ENCODE results near the gene MRM3. TPM values are rescaled to one million over a fixed set of nuclear protein-coding genes. Genes with fewer than 3 reads are reported as not detected.
A peak's percentile ranks its signal among the peaks of the same experiment; 100 is the strongest.
"Not testable (repeated sequence)": the region's sequence is repeated elsewhere in the genome, so short reads cannot be mapped to it uniquely, and the experiment has no call there.

The MRM3 gene, protein sequence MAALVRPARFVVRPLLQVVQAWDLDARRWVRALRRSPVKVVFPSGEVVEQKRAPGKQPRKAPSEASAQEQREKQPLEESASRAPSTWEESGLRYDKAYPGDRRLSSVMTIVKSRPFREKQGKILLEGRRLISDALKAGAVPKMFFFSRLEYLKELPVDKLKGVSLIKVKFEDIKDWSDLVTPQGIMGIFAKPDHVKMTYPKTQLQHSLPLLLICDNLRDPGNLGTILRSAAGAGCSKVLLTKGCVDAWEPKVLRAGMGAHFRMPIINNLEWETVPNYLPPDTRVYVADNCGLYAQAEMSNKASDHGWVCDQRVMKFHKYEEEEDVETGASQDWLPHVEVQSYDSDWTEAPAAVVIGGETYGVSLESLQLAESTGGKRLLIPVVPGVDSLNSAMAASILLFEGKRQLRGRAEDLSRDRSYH
- 10 to 100 TPM; 42.3 to 46.9 (median 44.4) TPM for total RNA-seq

DNA sequence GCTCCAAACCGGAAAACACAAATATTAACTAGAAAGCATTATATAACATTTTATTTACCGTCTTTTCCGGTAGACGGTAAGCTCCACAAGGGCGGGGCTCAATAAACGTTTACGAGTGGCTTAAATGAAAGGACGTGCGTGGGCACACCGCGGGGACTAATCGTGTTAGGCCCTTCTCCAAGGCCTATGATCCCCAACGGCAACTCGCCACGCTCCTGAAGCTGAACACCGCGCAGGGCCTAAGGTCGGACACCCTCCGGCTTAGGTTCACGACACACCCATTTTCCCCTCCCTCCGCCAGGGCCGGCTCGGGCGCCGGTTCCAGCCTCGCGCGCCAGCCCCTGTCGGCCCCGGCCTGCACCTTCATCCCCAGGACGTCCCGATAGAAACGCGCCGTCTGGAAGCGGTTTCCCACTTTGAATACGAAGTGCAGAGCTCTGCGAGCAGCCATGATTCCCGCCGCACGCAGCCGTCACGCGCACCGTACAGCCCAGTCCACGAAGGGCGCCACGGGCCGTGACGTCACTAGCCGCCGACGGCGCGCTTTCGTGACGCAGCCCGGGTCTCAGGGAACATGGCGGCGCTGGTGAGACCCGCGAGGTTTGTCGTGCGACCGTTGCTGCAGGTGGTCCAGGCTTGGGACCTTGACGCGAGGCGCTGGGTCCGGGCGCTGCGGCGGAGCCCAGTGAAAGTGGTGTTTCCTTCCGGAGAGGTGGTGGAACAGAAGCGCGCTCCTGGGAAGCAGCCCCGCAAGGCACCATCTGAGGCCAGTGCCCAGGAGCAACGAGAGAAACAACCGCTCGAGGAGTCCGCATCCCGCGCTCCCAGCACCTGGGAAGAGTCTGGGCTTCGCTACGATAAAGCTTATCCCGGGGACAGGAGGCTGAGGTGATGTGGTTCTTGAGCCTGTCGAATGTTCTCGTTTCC, at the start of gene MRM3, which contains the start of gene GLOD4:
Gene MRM3 (plus strand): TSS at position 549 of the 927 bp plus-strand sequence. CDS start 26 bp downstream, at position 575.
Gene GLOD4 (minus strand): TSS at position 476 of the 927 bp plus-strand sequence. CDS start 25 bp downstream, at position 451.
- peak; percentile 95 for DNase-seq
- H3K4me1 Mint-ChIP-seq (ENCODE audit: low read depth), result peaks cover 31% of the 10 kb centered on the region
- peak within 1 kb of the TSS; percentile 97 for H3K4me3 Mint-ChIP-seq
- no peaks in the 10 kb centered on the region for H3K9me3 Mint-ChIP-seq
- no peaks in the 10 kb centered on the region for H3K27me3 Mint-ChIP-seq (ENCODE audit: low read depth)
- peak; percentile 95 to 96 for ATAC-seq
- H3K36me3 Mint-ChIP-seq (ENCODE audit: insufficient read depth), result peaks cover 19% of the 10 kb centered on the region

DNA sequence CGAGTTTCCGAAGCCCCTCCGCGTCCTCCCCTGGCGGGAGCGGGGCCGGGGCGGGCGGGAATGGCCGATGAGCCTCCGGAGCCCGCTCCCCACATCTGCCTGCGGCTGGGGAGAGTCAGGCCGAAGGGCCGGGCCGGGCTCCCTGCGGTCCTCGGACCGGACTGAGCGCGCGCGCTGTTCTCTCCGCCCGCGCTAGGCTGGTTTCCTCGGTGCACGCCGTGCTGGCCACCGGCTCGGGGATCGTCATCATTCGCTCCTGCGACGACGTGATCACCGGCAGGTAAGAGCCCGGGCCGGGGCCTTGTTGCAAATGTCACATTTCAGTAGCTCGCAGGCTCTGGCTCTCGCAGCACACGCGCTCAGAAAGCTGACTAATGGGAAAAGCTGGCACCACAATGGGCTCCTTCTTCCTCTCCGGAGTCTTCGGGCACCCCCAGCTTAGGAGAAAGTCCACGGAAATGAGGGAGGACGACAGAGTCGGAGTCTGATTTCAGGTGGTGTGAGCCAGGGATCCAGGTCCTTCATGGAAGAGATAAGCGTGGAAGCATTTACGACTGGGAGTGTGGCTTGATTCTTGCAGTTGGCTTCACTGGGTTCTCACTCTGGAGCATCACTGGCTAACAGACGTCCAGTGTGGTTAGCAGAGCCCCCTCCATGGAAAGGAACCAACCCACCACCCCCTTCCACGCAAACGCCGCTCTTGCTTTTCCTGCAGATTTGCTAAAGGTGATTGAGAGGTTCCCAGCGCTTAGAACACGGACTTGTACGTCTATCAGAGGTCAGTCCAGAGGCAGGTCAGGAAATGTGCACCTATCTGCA, 49.0 kb upstream of the MRM3 start:
- H3K36me3 Mint-ChIP-seq (ENCODE audit: insufficient read depth), result no peaks in the 10 kb centered on the region
- H3K4me3 Mint-ChIP-seq, result peak overlapping the region; percentile 84
- H3K9me3 Mint-ChIP-seq, result no peaks in the 10 kb centered on the region

GRCh38 chr17:733743-734142, 48.4 kb upstream of the MRM3 start:
- DNase-seq (no peak), ATAC-seq (no peak)
- Mint-ChIP-seq H3K36me3 (ENCODE audit: insufficient read depth) (no peaks in the 10 kb centered on the region), H3K27me3 (ENCODE audit: low read depth) (peaks cover 7% of the 10 kb centered on the region), H3K4me3 (peak overlapping the region; percentile 84), H3K9me3 (no peaks in the 10 kb centered on the region), H3K4me1 (ENCODE audit: low read depth) (peaks cover 11% of the 10 kb centered on the region)

More for the DNA sequence above, 49.0 kb upstream of the MRM3 start:
- H3K4me1 Mint-ChIP-seq (ENCODE audit: low read depth), result peaks cover 11% of the 10 kb centered on the region
- DNase-seq (peak; percentile 40), ATAC-seq (peak; percentile 52 to 57)
- peaks cover 7% of the 10 kb centered on the region for H3K27me3 Mint-ChIP-seq (ENCODE audit: low read depth)

DNA sequence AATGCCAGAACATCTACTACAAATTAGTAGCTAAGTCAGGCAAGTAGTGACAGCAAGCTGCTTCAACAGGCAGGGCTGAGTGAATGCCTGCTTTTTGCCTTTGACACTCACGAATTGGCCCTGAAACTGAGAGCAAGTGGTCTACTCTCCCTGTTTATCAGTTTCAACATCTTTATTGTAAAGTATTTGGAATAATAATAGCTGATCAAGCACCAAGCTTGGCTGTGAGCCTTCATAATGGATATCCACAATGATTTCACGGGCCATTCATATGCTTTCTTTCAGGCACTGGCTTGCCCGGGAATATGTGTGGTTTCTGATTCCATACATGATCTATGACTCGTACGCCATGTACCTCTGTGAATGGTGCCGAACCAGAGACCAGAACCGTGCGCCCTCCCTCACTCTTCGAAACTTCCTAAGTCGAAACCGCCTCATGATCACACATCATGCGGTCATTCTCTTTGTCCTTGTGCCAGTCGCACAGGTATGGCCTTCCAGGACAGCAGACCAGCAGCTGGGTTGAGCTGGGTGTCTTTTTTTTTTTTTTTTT, 44.5 kb upstream of the MRM3 start:
- Mint-ChIP-seq H3K36me3 (ENCODE audit: insufficient read depth) (peaks cover 15% of the 10 kb centered on the region), H3K27me3 (ENCODE audit: low read depth) (no peaks in the 10 kb centered on the region), H3K4me1 (ENCODE audit: low read depth) (peaks cover 17% of the 10 kb centered on the region), H3K4me3 (no peak overlapping the region), H3K9me3 (no peaks in the 10 kb centered on the region)
- no peak for ATAC-seq
- DNase-seq, result no peak

DNA sequence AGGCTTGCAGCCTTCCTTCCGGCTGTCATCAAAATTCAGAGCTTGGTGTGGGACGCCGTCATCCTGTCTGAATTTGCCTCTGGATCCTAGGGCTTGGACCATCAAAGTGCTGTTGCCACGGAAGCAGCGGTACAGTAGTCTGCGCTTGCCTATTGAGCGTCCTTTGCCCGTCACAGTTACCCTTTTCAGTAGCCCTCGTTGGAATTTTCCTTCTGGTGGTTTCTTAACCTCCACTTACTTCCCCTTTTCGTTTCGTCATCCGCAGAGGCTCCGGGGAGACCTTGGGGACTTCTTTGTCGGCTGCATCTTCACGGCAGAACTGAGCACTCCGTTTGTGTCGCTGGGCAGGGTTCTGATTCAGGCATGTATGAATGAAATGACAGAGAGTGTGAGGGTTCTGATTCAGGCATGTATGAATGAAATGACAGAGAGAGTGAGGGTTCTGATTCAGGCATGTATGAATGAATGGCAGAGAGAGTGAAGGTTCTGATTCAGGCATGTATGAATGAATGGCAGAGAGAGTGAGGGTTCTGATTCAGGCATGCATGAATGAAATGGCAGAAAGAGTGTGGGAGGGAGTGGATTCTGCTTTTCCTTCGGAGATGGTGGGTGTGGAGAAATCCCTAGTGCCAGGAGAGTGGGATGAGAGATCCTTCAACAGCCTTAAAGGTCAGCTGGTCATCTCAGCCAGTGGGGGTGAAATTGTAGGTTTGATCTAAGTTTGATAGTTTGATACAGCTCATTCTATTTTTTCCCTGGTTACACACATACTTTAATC, 41.7 kb upstream of the MRM3 start:
- H3K4me1 Mint-ChIP-seq (ENCODE audit: low read depth), result peaks cover 9% of the 10 kb centered on the region
- H3K4me3 Mint-ChIP-seq, result no peak overlapping the region
- H3K36me3 Mint-ChIP-seq (ENCODE audit: insufficient read depth), result peaks cover 22% of the 10 kb centered on the region
- no peaks in the 10 kb centered on the region for H3K9me3 Mint-ChIP-seq
- H3K27me3 Mint-ChIP-seq (ENCODE audit: low read depth), result no peaks in the 10 kb centered on the region
- no peak for DNase-seq
- ATAC-seq, result peak; percentile 77 to 86

DNA sequence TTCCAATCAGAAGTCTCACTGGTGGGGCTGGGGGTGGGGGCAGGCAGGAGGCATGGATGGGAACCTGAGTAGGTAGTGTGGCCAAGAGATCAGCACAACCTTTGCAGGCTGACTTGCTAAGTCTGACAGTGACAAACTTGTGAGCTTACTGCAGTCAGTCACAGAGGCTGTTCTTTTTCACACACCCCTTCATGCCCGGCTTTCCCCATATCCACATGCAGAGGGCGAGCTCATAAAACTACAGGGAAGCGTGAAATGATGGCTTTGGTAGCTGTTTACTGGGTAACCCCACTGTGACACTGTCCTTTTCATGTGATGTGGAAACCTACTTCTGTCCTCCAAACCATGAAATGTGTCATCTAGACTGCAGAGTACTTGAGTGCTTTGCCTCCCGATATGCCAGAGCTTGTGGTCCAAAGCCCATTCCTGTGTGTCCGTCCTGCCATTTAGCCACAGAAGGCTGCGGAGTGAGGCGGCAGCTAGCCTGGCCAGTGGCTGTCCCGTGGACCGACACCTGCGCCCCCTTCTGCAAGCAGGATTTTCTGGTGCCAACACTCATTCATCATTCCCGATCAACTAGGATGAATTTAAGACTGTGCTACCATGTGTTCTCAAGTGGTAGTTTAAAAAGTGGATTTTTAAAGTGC, 39.9 kb upstream of the MRM3 start:
- Mint-ChIP-seq H3K27me3 (ENCODE audit: low read depth) (no peaks in the 10 kb centered on the region), H3K4me3 (no peak overlapping the region), H3K36me3 (ENCODE audit: insufficient read depth) (peaks cover 33% of the 10 kb centered on the region), H3K9me3 (no peaks in the 10 kb centered on the region), H3K4me1 (ENCODE audit: low read depth) (peaks cover 9% of the 10 kb centered on the region)
- ATAC-seq, result no peak
- DNase-seq, result no peak

DNA sequence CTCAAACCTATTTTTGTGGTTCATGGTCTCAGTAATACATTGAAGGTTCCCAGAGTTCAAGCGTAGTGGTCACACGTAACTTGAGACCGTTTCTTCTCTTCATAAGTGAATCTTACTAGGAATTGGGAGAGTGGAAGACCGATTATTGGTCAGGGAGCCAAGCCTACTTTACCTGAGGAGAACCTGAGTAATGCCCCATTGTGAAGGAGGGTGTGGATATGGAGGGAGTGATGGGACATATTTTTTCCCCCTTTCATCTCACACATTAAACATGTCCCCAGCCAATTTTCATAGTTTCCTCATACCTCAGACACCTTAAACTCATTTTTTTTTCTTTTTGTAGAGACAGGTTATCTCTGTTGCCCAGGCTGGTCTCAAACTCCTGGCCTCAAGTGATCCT, 39.0 kb upstream of the MRM3 start:
- Mint-ChIP-seq H3K36me3 (ENCODE audit: insufficient read depth) (peaks cover 40% of the 10 kb centered on the region), H3K4me1 (ENCODE audit: low read depth) (peaks cover 12% of the 10 kb centered on the region), H3K27me3 (ENCODE audit: low read depth) (no peaks in the 10 kb centered on the region), H3K9me3 (no peaks in the 10 kb centered on the region), H3K4me3 (no peak overlapping the region)
- ATAC-seq (no peak), DNase-seq (no peak)

DNA sequence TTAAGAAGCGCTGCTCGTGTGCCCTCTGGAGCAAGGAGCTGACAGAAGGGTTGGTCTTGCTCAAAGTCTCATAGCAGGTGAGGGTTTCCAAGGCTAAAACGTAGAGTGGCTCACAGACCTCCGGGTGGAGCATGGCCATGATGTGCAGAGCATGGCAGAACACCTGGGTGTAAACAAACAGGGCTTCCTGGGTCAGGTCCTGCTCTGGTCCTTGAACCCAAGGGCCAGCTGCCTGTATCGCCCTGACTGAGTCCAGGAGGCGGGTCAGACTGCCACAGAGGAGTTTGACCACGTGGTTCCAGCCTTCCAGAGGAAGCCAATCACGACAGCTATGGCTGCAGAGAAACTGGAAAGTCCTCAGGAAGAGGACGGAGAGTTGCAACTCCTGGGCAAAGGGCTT, 37.2 kb upstream of the MRM3 start:
- Mint-ChIP-seq H3K27me3 (ENCODE audit: low read depth) (no peaks in the 10 kb centered on the region), H3K4me3 (no peak overlapping the region), H3K9me3 (no peaks in the 10 kb centered on the region), H3K36me3 (ENCODE audit: insufficient read depth) (peaks cover 44% of the 10 kb centered on the region), H3K4me1 (ENCODE audit: low read depth) (peaks cover 22% of the 10 kb centered on the region)
- ATAC-seq (no peak), DNase-seq (no peak)

- Mint-ChIP-seq H3K4me1 (ENCODE audit: low read depth) (peaks cover 24% of the 10 kb centered on the region), H3K36me3 (ENCODE audit: insufficient read depth) (peaks cover 42% of the 10 kb centered on the region), H3K4me3 (no peak overlapping the region), H3K27me3 (ENCODE audit: low read depth) (no peaks in the 10 kb centered on the region), H3K9me3 (no peaks in the 10 kb centered on the region)
- ATAC-seq (no peak), DNase-seq (no peak)
Observed at GRCh38 chr17:745406-745805, 36.7 kb upstream of the MRM3 start.

DNA sequence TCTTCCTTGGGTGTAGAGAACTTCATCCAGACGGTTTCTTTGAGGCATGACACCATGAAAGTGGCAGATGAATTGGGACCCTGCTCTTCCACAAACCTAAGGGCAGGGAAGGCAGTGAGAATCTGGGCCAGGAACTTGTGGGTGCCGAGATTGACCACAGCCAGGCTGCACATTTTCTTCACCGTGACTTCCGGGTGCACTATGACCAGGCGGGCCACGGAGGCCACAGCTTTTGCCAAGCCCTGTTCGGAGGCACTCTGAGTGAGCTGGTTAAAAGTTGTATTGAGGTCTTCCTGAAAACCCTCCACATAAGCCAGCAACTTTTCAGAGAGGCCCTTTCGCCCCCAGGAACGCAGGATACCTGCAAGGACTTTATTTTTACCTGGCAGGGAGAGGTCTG, 36.0 kb upstream of the MRM3 start:
- no peaks in the 10 kb centered on the region for H3K27me3 Mint-ChIP-seq (ENCODE audit: low read depth)
- peaks cover 37% of the 10 kb centered on the region for H3K36me3 Mint-ChIP-seq (ENCODE audit: insufficient read depth)
- DNase-seq (no peak), ATAC-seq (no peak)
- H3K4me1 Mint-ChIP-seq (ENCODE audit: low read depth), result peaks cover 28% of the 10 kb centered on the region
- no peaks in the 10 kb centered on the region for H3K9me3 Mint-ChIP-seq
- no peak overlapping the region for H3K4me3 Mint-ChIP-seq

DNA sequence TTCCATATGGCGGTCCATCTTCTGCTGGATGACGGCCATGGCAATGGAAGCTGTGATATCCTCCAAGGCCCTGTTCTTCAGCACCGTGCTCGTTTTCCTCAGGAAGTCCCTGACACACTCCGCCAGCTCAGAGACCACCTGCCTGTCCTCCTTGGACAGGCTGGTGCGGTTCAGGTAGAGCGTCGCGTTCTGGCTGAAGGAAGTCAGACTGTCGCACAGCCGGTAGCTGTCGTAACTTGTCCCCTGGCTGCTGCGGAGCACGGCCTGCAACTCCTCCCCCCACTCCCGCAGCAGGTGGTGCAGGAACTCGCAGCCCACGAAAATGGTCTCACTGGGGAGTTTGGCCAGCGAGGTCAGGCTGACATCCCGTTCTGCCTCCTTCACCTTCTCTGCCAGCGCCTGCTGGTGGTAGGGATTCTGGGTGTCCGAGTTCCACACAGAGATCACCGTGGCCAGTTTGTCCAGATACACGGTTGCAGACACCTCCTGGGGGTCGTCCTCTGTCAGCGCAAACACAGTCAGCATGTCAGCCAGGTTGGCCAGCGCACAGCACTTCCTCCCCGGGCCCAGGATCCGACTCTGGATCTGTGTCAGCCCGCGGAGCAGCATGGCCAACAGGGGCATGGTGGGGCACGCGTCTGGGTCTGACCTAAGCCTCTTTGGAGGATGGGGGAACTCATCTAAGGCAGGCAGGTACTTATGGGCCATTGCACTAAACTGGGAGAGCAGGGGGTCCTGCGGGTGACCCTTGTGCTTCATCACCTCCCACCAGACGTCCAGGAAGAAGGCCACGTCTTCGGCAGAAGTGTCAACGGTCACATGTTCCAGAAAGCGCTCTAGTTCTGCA, 35.1 kb upstream of the MRM3 start:
- Mint-ChIP-seq H3K27me3 (ENCODE audit: low read depth) (no peaks in the 10 kb centered on the region), H3K9me3 (no peaks in the 10 kb centered on the region), H3K4me3 (no peak overlapping the region), H3K36me3 (ENCODE audit: insufficient read depth) (peaks cover 35% of the 10 kb centered on the region), H3K4me1 (ENCODE audit: low read depth) (peaks cover 30% of the 10 kb centered on the region)
- ATAC-seq, result no peak
- no peak for DNase-seq

- not testable (repeated sequence) for H3K4me3 Mint-ChIP-seq
Observed at GRCh38 chr17:748604-749003, 33.5 kb upstream of the MRM3 start.

More at GRCh38 chr17:748604-749003, 33.5 kb upstream of the MRM3 start:
- not testable (repeated sequence) for H3K27me3 Mint-ChIP-seq (ENCODE audit: low read depth); DNase-seq; H3K9me3 Mint-ChIP-seq; ATAC-seq
- H3K36me3 Mint-ChIP-seq (ENCODE audit: insufficient read depth), result peaks cover 29% of the 10 kb centered on the region
- H3K4me1 Mint-ChIP-seq (ENCODE audit: low read depth), result peaks cover 40% of the 10 kb centered on the region

Data from activated T-cell treated with anti-CD3 and anti-CD28 coated beads, Interleukin-2, amount 50 U/mL, for 4 hours (primary cell).